ENCODE measurements around the gene PSMB5. TPM values are rescaled to one million over a fixed set of nuclear protein-coding genes. Genes with fewer than 3 reads are reported as not detected.

The PSMB5 gene
- total and polyA plus RNA-seq, 12 donors = 35.6 to 206 (median 122) TPM

GRCh38 chr14:23055621-23056144 is 21.0 kb upstream of the PSMB5 start:
- Histone ChIP-seq H3K4me3 (no peak overlapping the region), H3K27ac (no peak overlapping the region), H3K36me3 (peaks cover 0 to 27% (median 22%) of the 10 kb centered on the region in 9 donors), H3K27me3 (no peaks in the 10 kb centered on the region), H3K9me3 (no peaks in the 10 kb centered on the region), H3K4me1 (peaks cover 0 to 28% (median 18%) of the 10 kb centered on the region in 9 donors)
- 60 to 67% methylated on average over 6 of the region's 6 CpGs for WGBS, 2 donors
- peak in 5 of 8 donors; percentile 15 to 48 (median 31) for ATAC-seq
- intact Hi-C loops (cut with DNase I) = loop anchor here in 5 of 10 donors (2.0 to 10.0 kb wide), 4 partner anchors 68 to 501 kb away; no protein-coding TSS in a partner anchor
- DNase-seq = peak in 1 of 2 donors; percentile 35
- TF ChIP-seq, protein P1, sequence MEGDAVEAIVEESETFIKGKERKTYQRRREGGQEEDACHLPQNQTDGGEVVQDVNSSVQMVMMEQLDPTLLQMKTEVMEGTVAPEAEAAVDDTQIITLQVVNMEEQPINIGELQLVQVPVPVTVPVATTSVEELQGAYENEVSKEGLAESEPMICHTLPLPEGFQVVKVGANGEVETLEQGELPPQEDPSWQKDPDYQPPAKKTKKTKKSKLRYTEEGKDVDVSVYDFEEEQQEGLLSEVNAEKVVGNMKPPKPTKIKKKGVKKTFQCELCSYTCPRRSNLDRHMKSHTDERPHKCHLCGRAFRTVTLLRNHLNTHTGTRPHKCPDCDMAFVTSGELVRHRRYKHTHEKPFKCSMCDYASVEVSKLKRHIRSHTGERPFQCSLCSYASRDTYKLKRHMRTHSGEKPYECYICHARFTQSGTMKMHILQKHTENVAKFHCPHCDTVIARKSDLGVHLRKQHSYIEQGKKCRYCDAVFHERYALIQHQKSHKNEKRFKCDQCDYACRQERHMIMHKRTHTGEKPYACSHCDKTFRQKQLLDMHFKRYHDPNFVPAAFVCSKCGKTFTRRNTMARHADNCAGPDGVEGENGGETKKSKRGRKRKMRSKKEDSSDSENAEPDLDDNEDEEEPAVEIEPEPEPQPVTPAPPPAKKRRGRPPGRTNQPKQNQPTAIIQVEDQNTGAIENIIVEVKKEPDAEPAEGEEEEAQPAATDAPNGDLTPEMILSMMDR (IDR thresholded peaks at IDR 0.05) = no peak

GRCh38 chr14:23055147-23055550 is 20.4 kb upstream of the PSMB5 start:
- 97 to 99% methylated on average over 12 of the region's 12 CpGs for WGBS, 2 donors
- no peak overlapping the region for H3K4me3 ChIP-seq
- intact Hi-C loops (cut with DNase I) = loop anchor here in 4 of 10 donors (5.0 to 10.0 kb wide), 3 partner anchors 68 to 500 kb away; no protein-coding TSS in a partner anchor
- TF ChIP-seq, protein P1 (IDR thresholded peaks at IDR 0.05) = no peak
- H3K4me1 ChIP-seq = peaks cover 0 to 28% (median 18%) of the 10 kb centered on the region in 9 donors
- ATAC-seq = no peak
- peaks cover 0 to 22% (median 17%) of the 10 kb centered on the region in 9 donors for H3K36me3 ChIP-seq
- H3K9me3 ChIP-seq = no peaks in the 10 kb centered on the region
- DNase-seq = no peak
- H3K27ac ChIP-seq = no peak overlapping the region
- H3K27me3 ChIP-seq = no peaks in the 10 kb centered on the region

DNA sequence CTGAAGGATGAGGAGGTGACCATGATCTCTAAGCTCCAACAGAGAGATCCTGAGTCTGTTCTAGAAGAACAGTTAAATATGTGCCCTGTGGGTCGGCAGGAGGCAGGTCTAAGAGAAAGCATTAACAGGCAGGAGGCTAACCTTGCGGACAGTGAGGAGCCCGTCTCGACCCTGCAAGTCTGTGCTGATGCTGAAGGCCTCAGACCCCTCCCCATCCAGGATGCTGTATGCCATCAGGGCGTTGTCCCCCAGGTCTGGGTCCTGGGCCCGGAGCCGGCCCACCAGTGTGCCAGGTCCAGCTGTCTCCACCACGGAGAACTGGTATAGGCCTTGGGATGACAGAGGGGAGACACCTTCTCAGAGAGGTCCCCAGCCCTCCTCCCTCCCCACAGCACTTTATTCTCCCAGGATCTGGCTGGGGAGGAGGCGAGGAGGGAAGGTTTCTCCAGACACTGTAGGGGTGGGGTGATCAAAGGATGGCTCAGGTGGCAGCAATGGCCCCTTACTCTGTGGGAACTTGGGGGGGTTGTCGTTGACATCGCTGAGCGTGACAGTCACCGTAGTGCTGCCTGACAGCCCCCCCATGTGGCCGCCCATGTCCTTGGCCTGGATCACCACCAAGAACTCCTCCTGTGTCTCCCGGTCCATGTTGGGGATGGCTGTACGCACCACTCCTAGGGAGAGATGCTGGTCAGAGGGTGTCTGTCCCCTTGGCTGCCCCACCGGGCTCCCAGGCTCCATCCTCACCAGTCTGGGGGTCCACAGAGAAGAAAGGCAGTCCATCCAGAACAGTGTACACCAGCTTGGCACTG is 19.5 kb upstream of the PSMB5 start:
- Histone ChIP-seq H3K36me3 (peaks cover 0 to 12% (median 7%) of the 10 kb centered on the region in 9 donors), H3K9me3 (no peaks in the 10 kb centered on the region), H3K4me1 (peaks cover 0 to 28% (median 18%) of the 10 kb centered on the region in 9 donors), H3K4me3 (no peak overlapping the region), H3K27me3 (no peaks in the 10 kb centered on the region), H3K27ac (no peak overlapping the region)
- no peak for DNase-seq
- intact Hi-C loops (cut with DNase I) = loop anchor here in 3 of 10 donors (2.0 to 10.0 kb wide), 3 partner anchors 57 to 499 kb away; no protein-coding TSS in a partner anchor
- no peak for ATAC-seq
- TF ChIP-seq, protein P1 (IDR thresholded peaks at IDR 0.05) = peak in 6 of 9 donors; percentile 32 to 48 (median 39)
- 74 to 77% methylated on average over 17 of the region's 17 CpGs for WGBS, 2 donors

DNA sequence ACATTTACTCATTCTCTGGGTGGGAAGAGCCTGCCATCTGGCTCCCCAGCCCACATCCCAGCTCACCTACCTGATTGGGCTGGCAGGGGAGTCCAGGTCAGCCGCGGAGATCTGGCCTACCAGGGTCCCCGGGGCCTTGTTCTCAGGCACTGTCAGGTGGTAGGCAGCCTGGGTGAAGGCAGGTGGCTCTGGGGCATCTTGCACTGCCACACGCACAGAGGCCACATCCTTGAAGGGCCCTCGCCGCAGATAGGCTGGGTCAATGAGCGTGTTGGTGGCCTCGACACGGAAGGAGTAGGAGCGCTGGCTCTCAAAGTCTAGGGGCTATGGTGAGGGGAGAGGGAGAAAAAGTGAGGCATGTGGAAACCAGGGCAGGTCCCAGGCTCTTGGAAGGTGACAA is 18.7 kb upstream of the PSMB5 start:
- TF ChIP-seq, protein P1 (IDR thresholded peaks at IDR 0.05) = no peak
- no peak for ATAC-seq
- Histone ChIP-seq H3K4me1 (peaks cover 0 to 27% (median 18%) of the 10 kb centered on the region in 9 donors), H3K9me3 (no peaks in the 10 kb centered on the region), H3K27me3 (no peaks in the 10 kb centered on the region), H3K4me3 (no peak overlapping the region), H3K27ac (no peak overlapping the region), H3K36me3 (peaks cover 0 to 4% (median 0%) of the 10 kb centered on the region in 9 donors)
- intact Hi-C loops (cut with DNase I) = loop anchor here in 3 of 10 donors (2.0 to 10.0 kb wide), 3 partner anchors 56 to 499 kb away; no protein-coding TSS in a partner anchor
- WGBS, 2 donors = 97% methylated on average over 10 of the region's 10 CpGs
- no peak for DNase-seq

Measured in heart right ventricle (tissue), 16 donors.